SK-N-MC (cell line): ENCODE measurements around the gene NTN5.
"Not testable (repeated sequence)": the region's sequence is repeated elsewhere in the genome, so short reads cannot be mapped to it uniquely, and the experiment has no call there.

Source experiments
- EZH2 ChIP-seq: fragments of 200-600 bp; sonication (generic); IDR thresholded peaks from one replicate; pipeline ENCODE4 v1.6.1; 2017; ENCODE audit warnings: antibody characterized with exemption
- POLR2AphosphoS5 ChIP-seq: IDR thresholded peaks from 2 replicates; pipeline ENCODE4 v1.6.1; 2012; ENCODE audit warnings: mild to moderate bottlenecking, low read depth, low read length, borderline replicate concordance

GRCh38 chr19:48718106-48718505, 45.3 kb upstream of the NTN5 start:
- not testable (repeated sequence) for TF ChIP-seq EZH2, POLR2AphosphoS5
